Psoas muscle (tissue), 8 donors: Measurements from ENCODE around the gene SHISA5. TPM values are rescaled to one million over a fixed set of nuclear protein-coding genes. Genes with fewer than 3 reads are reported as not detected.

Experiments used
- ATAC-seq, 4 donors: fragments of 200-7000 bp; cut with Tn5 transposase; one replicate each; pipeline ENCODE4 v1.9.1; 2020; ENCODE audit warnings: moderate library complexity in 3 of 4, mild to moderate bottlenecking in 2 of 4
- DNase-seq, 2 donors: peaks; one replicate each; pipeline ENCODE4 v3.0.0-alpha.2; 2020
- H3K27ac ChIP-seq: fragments of 200-600 bp; one replicate; pipeline ENCODE4 v1.8.0; 2022
- H3K27me3 ChIP-seq, 3 donors: fragments of 200-600 bp in 1 of 3; one replicate each; pipeline versions ENCODE4 v1.6.1 to v1.8.0; 2013 to 2022; ENCODE audit warnings: low read length in 2 of 3, mild to moderate bottlenecking in 2 of 3, moderate library complexity in 1 of 3; ENCODE audit not compliant: insufficient read depth in 3 of 3
- H3K36me3 ChIP-seq, 2 donors: fragments of 200-600 bp in 1 of 2; one replicate each; pipeline versions ENCODE4 v1.6.1 to v1.8.0; 2013 to 2022; ENCODE audit warnings: low read depth in 1 of 2, mild to moderate bottlenecking in 1 of 2, moderate library complexity in 1 of 2; ENCODE audit not compliant: insufficient read depth in 1 of 2
- H3K4me1 ChIP-seq: fragments of 200-600 bp; one replicate; pipeline ENCODE4 v1.8.0; 2022
- H3K4me3 ChIP-seq: fragments of 200-600 bp; one replicate; pipeline ENCODE4 v1.8.0; 2022; ENCODE audit warnings: mild to moderate bottlenecking
- H3K9me3 ChIP-seq: fragments of 200-600 bp; one replicate; pipeline ENCODE4 v1.8.0; 2022
- CTCF ChIP-seq: fragments of 200-600 bp; IDR thresholded peaks from one replicate; pipeline ENCODE4 v1.8.0; 2022; ENCODE audit warnings: antibody characterized with exemption
- WGBS, 3 donors: extraction: QIAGEN DNeasy Blood & Tissue Kit; methylation state at CpG; one replicate each; pipeline versions ENCODE4 v1.1.6 to v1.1.7; 2013; 5-methylcytosine and 5-hydroxymethylcytosine counted together
- intact Hi-C, 2 donors: fragments of 100-400 bp; cut with DNase I; formaldehyde crosslinking; loops; one replicate each; pipeline versions ENCODE4 v1.11.0 to v1.14.2; 2022
- polyA plus RNA-seq, 3 donors: library from polyadenylated mRNA; stranded (reverse); fragments of 200-250 nt; gene quantifications; one replicate each; pipeline ENCODE4 v1.2.3, GENCODE V29; 2013
- total RNA-seq, 4 donors: library from RNA; stranded (reverse); fragmentation: NEBNext Ultra II Directional in 2 of 4; extraction: Animal tissue kit (Norgen Biotek cat#: 25700) in 2 of 4; gene quantifications; one replicate each; pipeline versions ENCODE4 v1.2.1 to v1.2.4, GENCODE V29; 2021 to 2023
- donor health status: healthy with polysubstance abuse.
- donor health status: DM: no; HTN: no; CAD: no; lungs with moderate emphysema.
- donor health status: Bipolar disorder and iron deficiency.
- donor health status: healthy.
- donor health status: DM: yes; HTN: yes; CAD: no.
- donor health status: DM: no; HTN: no; CAD: no.
- donor health status: DM: no; HTN: no; CAD: no.
- donor health status: DM: yes; HTN: yes; CAD: no.

Gene SHISA5
- total and polyA plus RNA-seq, 7 donors, result 16.9 to 34.7 (median 24.3) TPM

GRCh38 chr3:48502121-48502520 lies 1.9 kb downstream of the SHISA5 start:
- peak overlapping the region; percentile 72 for H3K27ac ChIP-seq
- DNase-seq, result peak in 1 of 2 donors; percentile 43
- no peaks in the 10 kb centered on the region for H3K27me3 ChIP-seq
- peaks cover 0 to 12% of the 10 kb centered on the region in 2 donors for H3K36me3 ChIP-seq
- no peaks in the 10 kb centered on the region for H3K9me3 ChIP-seq
- no peak for ATAC-seq
- no peak overlapping the region for H3K4me3 ChIP-seq
- intact Hi-C loops, result no loop called here
- WGBS, 3 donors, result 59 to 78% (median 70%) methylated on average over 5 of the region's 5 CpGs
- TF ChIP-seq CTCF, result no peak
- H3K4me1 ChIP-seq, result peaks cover 6% of the 10 kb centered on the region

- Histone ChIP-seq H3K27ac (no peak overlapping the region), H3K9me3 (no peaks in the 10 kb centered on the region), H3K4me1 (peaks cover 6% of the 10 kb centered on the region), H3K27me3 (no peaks in the 10 kb centered on the region), H3K36me3 (peaks cover 0 to 18% of the 10 kb centered on the region in 2 donors), H3K4me3 (no peak overlapping the region)
- ATAC-seq (no peak), DNase-seq (no peak)
- TF ChIP-seq CTCF, result no peak
- intact Hi-C loops, result no loop called here
- WGBS, 3 donors, result 89 to 90% (median 89%) methylated on average over 6 to 7 of the region's 7 CpGs
These were observed 2.8 kb downstream of the SHISA5 start for GRCh38 chr3:48501196-48501595.

GRCh38 chr3:48500656-48501055 lies 3.3 kb downstream of the SHISA5 start:
- ATAC-seq (no peak), DNase-seq (no peak)
- H3K27me3 ChIP-seq, result no peaks in the 10 kb centered on the region
- no peaks in the 10 kb centered on the region for H3K9me3 ChIP-seq
- no peak for TF ChIP-seq CTCF
- no peak overlapping the region for H3K4me3 ChIP-seq
- intact Hi-C loops, result no loop called here
- H3K4me1 ChIP-seq, result peaks cover 6% of the 10 kb centered on the region
- 92 to 100% (median 94%) methylated on average over 5 of the region's 5 CpGs for WGBS, 3 donors
- H3K36me3 ChIP-seq, result peaks cover 0 to 23% of the 10 kb centered on the region in 2 donors
- H3K27ac ChIP-seq, result no peak overlapping the region

GRCh38 chr3:48493203-48493501 lies 10.8 kb downstream of the SHISA5 start:
- Histone ChIP-seq H3K4me1 (no peaks in the 10 kb centered on the region), H3K27ac (no peak overlapping the region), H3K9me3 (no peaks in the 10 kb centered on the region), H3K4me3 (no peak overlapping the region), H3K36me3 (peaks cover 0 to 28% of the 10 kb centered on the region in 2 donors), H3K27me3 (no peaks in the 10 kb centered on the region)
- WGBS, 3 donors, result 48 to 75% (median 70%) methylated on average over 3 of the region's 3 CpGs
- DNase-seq (no peak), ATAC-seq (no peak)
- intact Hi-C loops, result no loop called here
- no peak for TF ChIP-seq CTCF

- ATAC-seq, result no peak
- no peaks in the 10 kb centered on the region for H3K27me3 ChIP-seq
- TF ChIP-seq CTCF, result no peak
- intact Hi-C loops, result no loop called here
- no peaks in the 10 kb centered on the region for H3K9me3 ChIP-seq
- 64 to 73% (median 67%) methylated on average over 7 of the region's 7 CpGs for WGBS, 3 donors
- no peaks in the 10 kb centered on the region for H3K4me1 ChIP-seq
- no peak overlapping the region for H3K4me3 ChIP-seq
- no peak for DNase-seq
- no peak overlapping the region for H3K27ac ChIP-seq
- H3K36me3 ChIP-seq, result peaks cover 0 to 23% of the 10 kb centered on the region in 2 donors
These were observed 11.3 kb downstream of the SHISA5 start for GRCh38 chr3:48492461-48493202.
